RKO (cell line): ENCODE results near the gene SPAG6.

Experiments used
- DNase-seq: peaks from one replicate; pipeline ENCODE4 v3.0.0-alpha.2; 2016; ENCODE audit warnings: low spot score

SPAG6 gene

DNA sequence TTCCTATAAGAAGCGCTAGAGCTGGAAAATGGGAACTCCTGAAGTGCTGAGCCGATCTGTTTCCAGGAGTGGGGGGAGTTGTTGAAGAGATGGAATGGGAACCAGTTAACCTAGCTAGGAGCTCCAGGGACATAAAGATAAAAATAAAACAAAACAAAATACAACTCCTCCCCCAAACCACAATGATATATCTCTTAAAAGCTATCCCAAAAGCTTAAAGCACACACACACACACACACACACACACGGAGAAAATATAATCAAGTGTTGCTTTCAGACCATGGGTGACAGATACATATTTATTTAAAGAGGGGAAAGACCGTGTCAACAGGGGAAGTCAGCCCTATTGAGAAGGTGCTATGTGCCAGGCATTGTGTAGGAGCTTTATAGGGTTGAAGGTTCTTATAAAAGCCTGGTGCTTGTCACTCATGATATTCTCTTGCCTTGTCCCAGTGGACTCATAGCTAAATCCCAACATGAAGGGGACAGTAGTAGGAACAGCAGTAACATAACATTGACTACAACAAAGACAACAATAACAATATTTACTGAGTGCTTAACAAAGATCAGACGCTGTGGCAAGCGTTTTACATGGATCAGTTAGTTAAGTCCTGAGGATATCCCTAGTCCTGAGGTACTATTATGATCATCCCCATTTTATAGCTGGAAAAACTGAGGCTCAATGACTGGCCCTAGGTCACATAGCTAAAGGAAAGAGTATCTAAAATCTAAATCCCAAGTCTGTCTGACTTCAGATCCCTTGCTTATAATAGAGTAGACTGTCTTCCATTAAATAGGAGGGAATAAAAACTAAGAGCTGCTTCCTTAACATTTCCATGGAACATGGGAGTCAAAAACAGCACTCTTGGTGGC lies 115.5 kb downstream of the SPAG6 start:
- no peak for DNase-seq

GRCh38 chr10:22461891-22462290 lies 116.6 kb downstream of the SPAG6 start:
- no peak for DNase-seq

DNA sequence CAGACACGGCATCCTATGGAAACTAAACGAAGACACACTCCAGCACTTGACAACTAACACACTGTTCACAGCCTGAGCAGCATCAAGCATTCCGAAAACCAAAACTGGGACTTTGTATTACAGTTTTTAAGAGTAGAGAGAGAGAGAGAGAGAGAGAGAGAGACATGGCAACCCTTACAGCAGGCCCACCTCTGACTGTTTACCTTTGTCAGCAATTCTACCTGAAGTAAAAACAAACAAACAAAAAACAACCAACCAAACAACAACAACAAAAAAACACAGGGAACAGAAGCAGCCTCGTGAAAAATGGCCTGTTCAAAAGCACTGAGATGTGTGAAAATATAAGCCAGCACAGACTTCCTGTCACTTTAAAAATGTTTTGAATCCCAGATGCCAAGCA lies 118.0 kb downstream of the SPAG6 start:
- no peak for DNase-seq

DNA sequence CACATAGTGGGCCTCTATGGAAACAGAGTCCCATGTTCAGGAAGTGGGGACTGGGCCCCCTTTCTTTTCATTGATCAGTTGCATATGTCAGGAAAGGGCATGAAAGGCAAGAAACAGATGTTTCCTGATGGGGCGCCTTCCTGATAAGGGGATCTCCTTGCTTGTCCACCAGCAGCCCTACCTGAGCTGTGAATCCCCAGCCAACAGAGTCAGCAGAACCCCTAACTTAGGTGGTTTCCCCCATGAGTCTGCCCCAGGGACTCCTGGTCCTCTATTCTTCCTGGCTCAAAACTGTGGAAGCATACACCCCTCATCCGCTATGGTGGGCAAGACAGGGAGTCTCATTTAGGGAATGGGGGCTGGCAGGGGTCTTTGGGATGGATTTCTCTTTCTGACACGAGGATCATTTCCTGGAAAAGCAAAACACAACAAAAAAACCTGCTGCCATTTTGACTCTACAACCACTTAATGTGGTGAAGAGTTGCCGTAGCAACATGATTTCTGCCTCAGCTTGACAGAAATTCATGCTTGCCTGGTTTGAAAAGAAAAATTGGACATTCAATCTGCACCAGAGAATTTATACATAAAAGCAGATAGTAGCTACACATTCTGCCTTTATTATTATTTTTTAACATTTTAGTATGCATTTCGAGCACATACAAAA lies 119.8 kb downstream of the SPAG6 start:
- DNase-seq = no peak

GRCh38 chr10:22466763-22467334 lies 121.6 kb downstream of the SPAG6 start:
- DNase-seq = no peak
